Loucy (cell line): ENCODE measurements around the gene SETX.

Source experiments
- EZH2phosphoT487 ChIP-seq: fragments of 200-600 bp; IDR thresholded peaks from 2 replicates; pipeline ENCODE4 v1.6.1; 2018; ENCODE audit warnings: antibody characterized with exemption, mild to moderate bottlenecking, moderate library complexity, borderline replicate concordance
- TF ChIP-seq, protein P1 (sequence below): fragments of 200-600 bp; sonication (generic); conservative IDR thresholded peaks from 2 replicates; pipeline ENCODE4 v1.5.1; 2014; ENCODE audit warnings: mild to moderate bottlenecking, antibody characterized with exemption, low read length

DNA sequence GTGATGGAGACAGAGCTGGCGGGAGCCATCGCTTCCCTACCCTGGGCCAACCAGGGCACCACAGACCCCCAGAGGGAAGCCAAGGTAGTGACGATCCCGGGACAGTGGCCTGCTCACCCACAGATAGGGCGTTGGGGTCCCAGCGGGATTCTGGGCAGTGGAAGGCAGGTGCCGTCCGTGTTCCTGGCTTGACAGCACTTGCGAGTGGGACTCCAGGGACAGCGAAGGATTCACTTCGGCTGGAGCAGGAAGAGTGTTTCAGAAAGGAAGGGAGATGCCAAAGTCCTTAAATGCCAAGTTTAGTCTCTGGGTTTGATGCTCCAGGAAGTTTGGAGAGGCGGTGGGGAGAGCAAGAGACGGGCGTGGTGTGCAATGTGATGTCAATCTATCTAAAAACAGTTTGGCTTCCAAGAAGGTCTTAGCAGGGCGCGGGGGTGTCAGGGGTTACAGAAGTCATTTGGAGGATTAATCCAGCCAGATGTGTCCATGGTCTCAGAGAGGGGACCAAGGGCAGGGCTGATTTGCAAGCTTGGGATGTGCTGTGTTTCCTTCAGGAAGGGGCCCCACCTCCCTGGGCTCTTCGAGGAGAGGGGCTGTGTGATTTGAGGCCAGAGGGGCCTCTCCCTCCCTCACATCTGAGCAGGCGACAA, 118.0 kb downstream of the SETX start:
- TF ChIP-seq, protein P1, sequence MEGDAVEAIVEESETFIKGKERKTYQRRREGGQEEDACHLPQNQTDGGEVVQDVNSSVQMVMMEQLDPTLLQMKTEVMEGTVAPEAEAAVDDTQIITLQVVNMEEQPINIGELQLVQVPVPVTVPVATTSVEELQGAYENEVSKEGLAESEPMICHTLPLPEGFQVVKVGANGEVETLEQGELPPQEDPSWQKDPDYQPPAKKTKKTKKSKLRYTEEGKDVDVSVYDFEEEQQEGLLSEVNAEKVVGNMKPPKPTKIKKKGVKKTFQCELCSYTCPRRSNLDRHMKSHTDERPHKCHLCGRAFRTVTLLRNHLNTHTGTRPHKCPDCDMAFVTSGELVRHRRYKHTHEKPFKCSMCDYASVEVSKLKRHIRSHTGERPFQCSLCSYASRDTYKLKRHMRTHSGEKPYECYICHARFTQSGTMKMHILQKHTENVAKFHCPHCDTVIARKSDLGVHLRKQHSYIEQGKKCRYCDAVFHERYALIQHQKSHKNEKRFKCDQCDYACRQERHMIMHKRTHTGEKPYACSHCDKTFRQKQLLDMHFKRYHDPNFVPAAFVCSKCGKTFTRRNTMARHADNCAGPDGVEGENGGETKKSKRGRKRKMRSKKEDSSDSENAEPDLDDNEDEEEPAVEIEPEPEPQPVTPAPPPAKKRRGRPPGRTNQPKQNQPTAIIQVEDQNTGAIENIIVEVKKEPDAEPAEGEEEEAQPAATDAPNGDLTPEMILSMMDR = peak; percentile 41
- TF ChIP-seq EZH2phosphoT487 = no peak
